Adrenal gland (tissue), 5 donors: ENCODE results near the gene NOL4L.

Experiments used
- POLR2A ChIP-seq, 2 donors: fragments of 450-650 bp; IDR thresholded peaks; one replicate each; pipeline ENCODE4 v1.6.1; 2017; ENCODE audit warnings: antibody characterized with exemption in 2 of 2, mild to moderate bottlenecking in 2 of 2, moderate library complexity in 1 of 2
- TF ChIP-seq, protein P1 (sequence below), 6 experiments: fragments of 450-650 bp in 4 of 6; fragments of 200-600 bp in 2 of 6; sonication (generic) in 1 of 6; IDR thresholded peaks; 1 replicate in 5 of 6; 2 replicates in 1 of 6; pipeline versions ENCODE4 v1.5.1 to v1.8.0; 2016 to 2021; ENCODE audit warnings: antibody characterized with exemption in 6 of 6, mild to moderate bottlenecking in 2 of 6, moderate library complexity in 1 of 6
- donor health status: DM: no; HTN: no; CAD: no.

DNA sequence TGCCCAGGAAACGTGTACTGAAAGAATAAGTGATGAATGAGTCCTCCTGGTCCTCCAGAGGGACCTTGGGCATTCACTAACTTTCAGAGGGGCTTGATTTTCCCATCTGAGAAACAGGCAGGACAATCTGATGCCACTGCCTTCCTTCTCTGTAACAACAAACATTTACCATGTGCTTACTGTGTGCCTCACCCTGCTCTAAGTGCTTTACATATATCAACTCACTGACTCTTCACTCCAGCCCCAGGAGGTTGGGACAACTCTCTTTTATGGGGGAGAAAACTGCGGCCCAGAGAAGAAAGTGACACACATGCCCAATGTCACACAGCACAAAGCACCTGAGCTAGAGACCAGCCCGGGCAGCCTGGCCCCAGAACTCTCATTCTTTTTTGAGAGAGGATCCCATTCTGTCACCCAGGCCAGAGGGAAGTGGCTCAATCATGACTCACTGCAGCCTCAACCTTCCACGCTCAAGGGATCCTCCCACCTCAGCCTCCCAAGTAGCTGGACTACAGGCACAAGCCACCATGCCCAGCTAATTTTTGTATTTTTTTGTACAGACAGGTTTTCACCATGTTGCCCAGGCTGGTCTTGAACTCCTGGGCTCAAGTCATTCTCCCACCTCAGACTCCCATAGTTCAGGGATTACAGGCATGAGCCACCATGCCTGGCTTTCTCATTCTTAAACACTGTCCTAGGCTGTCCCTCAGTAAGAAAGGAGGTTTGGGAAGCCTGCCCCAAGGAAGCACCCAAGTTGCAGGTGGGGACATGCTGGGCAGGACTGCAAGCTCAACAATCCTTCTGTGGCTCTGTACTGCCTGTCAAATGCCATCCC lies 38.0 kb downstream of the NOL4L start:
- no peak for TF ChIP-seq POLR2A (IDR thresholded peaks at IDR 0.05)
- TF ChIP-seq, protein P1, sequence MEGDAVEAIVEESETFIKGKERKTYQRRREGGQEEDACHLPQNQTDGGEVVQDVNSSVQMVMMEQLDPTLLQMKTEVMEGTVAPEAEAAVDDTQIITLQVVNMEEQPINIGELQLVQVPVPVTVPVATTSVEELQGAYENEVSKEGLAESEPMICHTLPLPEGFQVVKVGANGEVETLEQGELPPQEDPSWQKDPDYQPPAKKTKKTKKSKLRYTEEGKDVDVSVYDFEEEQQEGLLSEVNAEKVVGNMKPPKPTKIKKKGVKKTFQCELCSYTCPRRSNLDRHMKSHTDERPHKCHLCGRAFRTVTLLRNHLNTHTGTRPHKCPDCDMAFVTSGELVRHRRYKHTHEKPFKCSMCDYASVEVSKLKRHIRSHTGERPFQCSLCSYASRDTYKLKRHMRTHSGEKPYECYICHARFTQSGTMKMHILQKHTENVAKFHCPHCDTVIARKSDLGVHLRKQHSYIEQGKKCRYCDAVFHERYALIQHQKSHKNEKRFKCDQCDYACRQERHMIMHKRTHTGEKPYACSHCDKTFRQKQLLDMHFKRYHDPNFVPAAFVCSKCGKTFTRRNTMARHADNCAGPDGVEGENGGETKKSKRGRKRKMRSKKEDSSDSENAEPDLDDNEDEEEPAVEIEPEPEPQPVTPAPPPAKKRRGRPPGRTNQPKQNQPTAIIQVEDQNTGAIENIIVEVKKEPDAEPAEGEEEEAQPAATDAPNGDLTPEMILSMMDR (IDR thresholded peaks at IDR 0.05): no peak
